Liver (tissue), 9 donors: ENCODE data around the gene BTBD19. TPM values are rescaled to one million over a fixed set of nuclear protein-coding genes. Genes with fewer than 3 reads are reported as not detected.

Experiments used
- DNase-seq: peaks from one replicate; pipeline ENCODE4 v3.0.0-alpha.2; 2017; ENCODE audit warnings: low spot score
- H3K27ac ChIP-seq, 2 donors: one replicate each; pipeline ENCODE4 v1.7.0; 2013; ENCODE audit warnings: inconsistent platforms in 2 of 2, low read length in 2 of 2, control low read depth in 1 of 2, low read depth in 1 of 2, mild to moderate bottlenecking in 1 of 2
- H3K27me3 ChIP-seq, 4 donors: one replicate each; pipeline versions ENCODE4 v1.6.1 to v1.7.0; 2013; ENCODE audit warnings: low read length in 3 of 4, inconsistent platforms in 1 of 4, mild to moderate bottlenecking in 1 of 4, moderate library complexity in 1 of 4; ENCODE audit not compliant: control insufficient read depth in 4 of 4, insufficient read depth in 4 of 4
- H3K36me3 ChIP-seq, 4 donors: one replicate each; pipeline versions ENCODE4 v1.6.1 to v1.7.0; 2013; ENCODE audit warnings: low read length in 3 of 4, mild to moderate bottlenecking in 3 of 4, low read depth in 1 of 4, moderate library complexity in 1 of 4; ENCODE audit not compliant: control insufficient read depth in 4 of 4, insufficient read depth in 3 of 4
- H3K4me1 ChIP-seq, 4 donors: one replicate each; pipeline versions ENCODE4 v1.6.1 to v1.7.0; 2013; ENCODE audit warnings: low read length in 3 of 4, mild to moderate bottlenecking in 3 of 4, moderate library complexity in 1 of 4; ENCODE audit not compliant: control insufficient read depth in 4 of 4, insufficient read depth in 4 of 4
- H3K4me3 ChIP-seq, 3 donors: one replicate each; pipeline versions ENCODE4 v1.6.1 to v1.7.0; 2013; ENCODE audit warnings: low read length in 3 of 3, control low read depth in 1 of 3, low read depth in 1 of 3, mild to moderate bottlenecking in 1 of 3
- H3K9ac ChIP-seq, 2 donors: one replicate each; pipeline ENCODE4 v1.7.0; 2013; ENCODE audit warnings: low read length in 2 of 2, mild to moderate bottlenecking in 2 of 2, moderate library complexity in 2 of 2, control low read depth in 1 of 2, low read depth in 1 of 2
- H3K9me3 ChIP-seq, 4 donors: one replicate each; pipeline versions ENCODE4 v1.6.1 to v1.7.0; 2013; ENCODE audit warnings: low read length in 3 of 4; ENCODE audit not compliant: control insufficient read depth in 4 of 4
- ATF3 ChIP-seq: IDR thresholded peaks from 2 replicates; pipeline ENCODE4 v1.6.1; 2016; ENCODE audit warnings: antibody characterized with exemption
- GABPA ChIP-seq, 2 donors: IDR thresholded peaks in 1 of 2; conservative IDR thresholded peaks in 1 of 2; 2 replicates each; pipeline ENCODE4 v1.6.1; 2016; ENCODE audit warnings: antibody characterized with exemption in 2 of 2, mild to moderate bottlenecking in 1 of 2, moderate library complexity in 1 of 2
- HNF4G ChIP-seq: IDR thresholded peaks from 2 replicates; pipeline ENCODE4 v1.6.1; 2016; ENCODE audit warnings: antibody characterized with exemption
- MAX ChIP-seq: IDR thresholded peaks from 2 replicates; pipeline ENCODE4 v1.6.1; 2016; ENCODE audit warnings: antibody characterized with exemption
- RAD21 ChIP-seq, 2 donors: IDR thresholded peaks; 2 replicates each; pipeline ENCODE4 v1.6.1; 2016; ENCODE audit warnings: antibody characterized with exemption in 2 of 2, mild to moderate bottlenecking in 2 of 2
- RXRA ChIP-seq, 2 donors: IDR thresholded peaks; 2 replicates each; pipeline ENCODE4 v1.6.1; 2017 to 2018; ENCODE audit warnings: antibody characterized with exemption in 2 of 2, mild to moderate bottlenecking in 1 of 2
- SP1 ChIP-seq: IDR thresholded peaks from 2 replicates; pipeline ENCODE4 v1.6.1; 2018; ENCODE audit warnings: antibody characterized with exemption, mild to moderate bottlenecking
- YY1 ChIP-seq: IDR thresholded peaks from 2 replicates; pipeline ENCODE4 v1.6.1; 2016; ENCODE audit warnings: antibody characterized with exemption, mild to moderate bottlenecking
- ZBTB33 ChIP-seq: IDR thresholded peaks from 2 replicates; pipeline ENCODE4 v1.6.1; 2016; ENCODE audit warnings: antibody characterized with exemption
- WGBS: extraction: QIAGEN DNeasy Blood & Tissue Kit; methylation state at CpG from one replicate; pipeline ENCODE4 v1.1.7; 2013; 5-methylcytosine and 5-hydroxymethylcytosine counted together
- polyA plus RNA-seq, 2 donors: library from polyadenylated mRNA; stranded (reverse) in 1 of 2; unstranded in 1 of 2; fragments of 200-250 nt in 1 of 2; fragments of >200 nt in 1 of 2; fragmentation: Nextera tagmentation in 1 of 2; extraction: Ambion mirVana in 1 of 2; gene quantifications; one replicate each; pipeline versions ENCODE4 v1.2.1 to v1.2.3, GENCODE V29; 2013 to 2015
- total RNA-seq, 2 donors: library from RNA; depleted of rRNA; stranded (reverse); fragments of >200 nt; gene quantifications; one replicate each; pipeline ENCODE4 v1.2.3, GENCODE V29; 2014
- TF ChIP-seq, protein P1 (sequence below): fragments of 150-350 bp; IDR thresholded peaks from 2 replicates; pipeline ENCODE4 v1.5.1; 2017; ENCODE audit warnings: improper control_type of control experiment, low read depth, low read length; ENCODE audit not compliant: missing input control
- TF ChIP-seq, protein P2 (sequence below): IDR thresholded peaks from 2 replicates; pipeline ENCODE4 v1.6.1; 2016; ENCODE audit warnings: antibody characterized with exemption, mild to moderate bottlenecking
- donor health status: healthy.
- donor health status: healthy.
- donor health status: healthy.
- donor health status: healthy.
- donor health status: healthy.

The BTBD19 gene
- total and polyA plus RNA-seq, 4 donors: 1.3 to 3.1 (median 2.6) TPM

DNA sequence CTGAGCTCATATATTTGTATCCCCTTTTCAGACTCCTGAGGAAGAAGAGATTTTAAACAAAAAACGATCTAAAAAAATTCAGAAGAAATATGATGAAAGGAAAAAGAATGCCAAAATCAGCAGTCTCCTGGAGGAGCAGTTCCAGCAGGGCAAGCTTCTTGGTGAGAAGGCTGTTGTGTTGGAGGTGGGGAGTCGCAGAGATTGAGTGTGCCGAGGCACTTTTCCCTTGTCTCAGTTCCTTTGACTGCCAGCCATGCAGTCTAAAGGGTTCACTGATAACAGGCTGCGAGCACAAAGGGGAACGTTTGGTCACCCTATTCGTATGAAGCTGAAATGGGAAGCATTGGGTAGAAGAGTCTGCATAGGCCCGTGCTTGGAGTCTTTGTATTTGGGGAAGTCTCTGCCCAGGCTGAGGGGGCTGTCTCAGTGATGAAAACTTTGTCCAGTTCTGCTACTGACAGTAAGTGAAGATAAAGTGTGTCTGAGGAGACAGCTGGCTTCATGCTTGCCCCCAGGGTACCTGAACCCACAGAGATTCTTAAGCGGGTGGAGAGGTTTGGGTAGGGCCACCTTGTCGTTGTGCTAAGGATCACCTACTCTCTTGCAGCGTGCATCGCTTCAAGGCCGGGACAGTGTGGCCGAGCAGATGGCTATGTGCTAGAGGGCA is 30.2 kb upstream of the BTBD19 start:
- H3K27ac ChIP-seq: no peak overlapping the region

More for the DNA sequence above, 30.2 kb upstream of the BTBD19 start:
- Histone ChIP-seq H3K4me3 (no peak overlapping the region), H3K27me3 (no peaks in the 10 kb centered on the region), H3K4me1 (peaks cover 0 to 17% (median 8%) of the 10 kb centered on the region in 4 donors), H3K36me3 (peaks cover 5 to 29% (median 18%) of the 10 kb centered on the region in 4 donors), H3K9me3 (no peaks in the 10 kb centered on the region), H3K9ac (no peak overlapping the region)
- TF ChIP-seq SP1 (no peak), ZBTB33 (no peak), RXRA (IDR thresholded peaks at IDR 0.05) (no peak), GABPA (IDR thresholded peaks at IDR 0.05 in 1 of 2, conservative IDR thresholded peaks at IDR 0.05 in 1 of 2) (no peak), RAD21 (IDR thresholded peaks at IDR 0.05) (no peak), HNF4G (no peak), YY1 (no peak), ATF3 (no peak), MAX (no peak)
- TF ChIP-seq, protein P1, sequence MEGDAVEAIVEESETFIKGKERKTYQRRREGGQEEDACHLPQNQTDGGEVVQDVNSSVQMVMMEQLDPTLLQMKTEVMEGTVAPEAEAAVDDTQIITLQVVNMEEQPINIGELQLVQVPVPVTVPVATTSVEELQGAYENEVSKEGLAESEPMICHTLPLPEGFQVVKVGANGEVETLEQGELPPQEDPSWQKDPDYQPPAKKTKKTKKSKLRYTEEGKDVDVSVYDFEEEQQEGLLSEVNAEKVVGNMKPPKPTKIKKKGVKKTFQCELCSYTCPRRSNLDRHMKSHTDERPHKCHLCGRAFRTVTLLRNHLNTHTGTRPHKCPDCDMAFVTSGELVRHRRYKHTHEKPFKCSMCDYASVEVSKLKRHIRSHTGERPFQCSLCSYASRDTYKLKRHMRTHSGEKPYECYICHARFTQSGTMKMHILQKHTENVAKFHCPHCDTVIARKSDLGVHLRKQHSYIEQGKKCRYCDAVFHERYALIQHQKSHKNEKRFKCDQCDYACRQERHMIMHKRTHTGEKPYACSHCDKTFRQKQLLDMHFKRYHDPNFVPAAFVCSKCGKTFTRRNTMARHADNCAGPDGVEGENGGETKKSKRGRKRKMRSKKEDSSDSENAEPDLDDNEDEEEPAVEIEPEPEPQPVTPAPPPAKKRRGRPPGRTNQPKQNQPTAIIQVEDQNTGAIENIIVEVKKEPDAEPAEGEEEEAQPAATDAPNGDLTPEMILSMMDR: no peak
- TF ChIP-seq, protein P2, sequence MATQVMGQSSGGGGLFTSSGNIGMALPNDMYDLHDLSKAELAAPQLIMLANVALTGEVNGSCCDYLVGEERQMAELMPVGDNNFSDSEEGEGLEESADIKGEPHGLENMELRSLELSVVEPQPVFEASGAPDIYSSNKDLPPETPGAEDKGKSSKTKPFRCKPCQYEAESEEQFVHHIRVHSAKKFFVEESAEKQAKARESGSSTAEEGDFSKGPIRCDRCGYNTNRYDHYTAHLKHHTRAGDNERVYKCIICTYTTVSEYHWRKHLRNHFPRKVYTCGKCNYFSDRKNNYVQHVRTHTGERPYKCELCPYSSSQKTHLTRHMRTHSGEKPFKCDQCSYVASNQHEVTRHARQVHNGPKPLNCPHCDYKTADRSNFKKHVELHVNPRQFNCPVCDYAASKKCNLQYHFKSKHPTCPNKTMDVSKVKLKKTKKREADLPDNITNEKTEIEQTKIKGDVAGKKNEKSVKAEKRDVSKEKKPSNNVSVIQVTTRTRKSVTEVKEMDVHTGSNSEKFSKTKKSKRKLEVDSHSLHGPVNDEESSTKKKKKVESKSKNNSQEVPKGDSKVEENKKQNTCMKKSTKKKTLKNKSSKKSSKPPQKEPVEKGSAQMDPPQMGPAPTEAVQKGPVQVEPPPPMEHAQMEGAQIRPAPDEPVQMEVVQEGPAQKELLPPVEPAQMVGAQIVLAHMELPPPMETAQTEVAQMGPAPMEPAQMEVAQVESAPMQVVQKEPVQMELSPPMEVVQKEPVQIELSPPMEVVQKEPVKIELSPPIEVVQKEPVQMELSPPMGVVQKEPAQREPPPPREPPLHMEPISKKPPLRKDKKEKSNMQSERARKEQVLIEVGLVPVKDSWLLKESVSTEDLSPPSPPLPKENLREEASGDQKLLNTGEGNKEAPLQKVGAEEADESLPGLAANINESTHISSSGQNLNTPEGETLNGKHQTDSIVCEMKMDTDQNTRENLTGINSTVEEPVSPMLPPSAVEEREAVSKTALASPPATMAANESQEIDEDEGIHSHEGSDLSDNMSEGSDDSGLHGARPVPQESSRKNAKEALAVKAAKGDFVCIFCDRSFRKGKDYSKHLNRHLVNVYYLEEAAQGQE: no peak
- WGBS: 81% methylated on average over 13 of the region's 13 CpGs
- no peak for DNase-seq
